ENCODE measurements around the gene ATRN. TPM values are rescaled to one million over a fixed set of nuclear protein-coding genes. Genes with fewer than 3 reads are reported as not detected.

Gene ATRN
- total and polyA plus RNA-seq, 2 of the 8 experiments (the other 6 are each of a cell fraction or from before 2014, with no cell fraction given) = 12.0 to 17.4 TPM

DNA sequence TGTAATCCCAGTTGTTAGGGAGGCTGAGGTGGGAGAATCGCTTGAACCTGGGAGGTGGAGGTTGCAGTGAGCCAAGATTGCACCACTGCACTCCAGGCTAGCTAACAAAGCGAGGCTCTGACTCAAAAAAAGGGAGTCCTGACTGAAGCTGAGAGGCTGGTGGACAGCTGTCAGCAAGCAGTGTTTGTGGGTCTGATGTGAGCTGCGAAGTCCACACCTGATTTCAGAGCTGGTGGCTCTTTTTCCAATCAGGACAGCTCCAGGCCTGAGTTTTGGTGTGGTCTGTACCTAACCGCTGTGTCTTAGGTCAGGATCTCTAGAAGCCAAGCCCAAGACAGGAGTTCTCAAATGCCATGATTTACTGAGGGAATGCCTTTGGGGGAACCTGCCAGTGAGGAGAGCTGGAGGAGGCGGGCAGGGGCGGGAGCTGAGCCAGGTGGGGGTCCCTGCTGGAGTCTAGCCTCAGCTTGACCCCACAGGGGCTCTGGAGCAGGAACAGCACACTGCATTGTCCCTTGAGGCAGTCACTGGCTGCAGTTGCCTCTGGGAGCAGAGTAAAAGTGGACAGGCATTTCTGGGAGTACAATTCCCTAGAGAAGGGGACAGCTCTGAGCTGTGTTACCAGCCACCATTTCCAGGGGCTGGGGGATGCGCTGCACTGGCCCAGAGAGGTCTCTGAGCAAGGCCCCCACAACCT lies 187.3 kb downstream of the ATRN start:
- H4K20me1 ChIP-seq (replicated peaks in 1 of 2; ENCODE audit: control insufficient read depth in 1 of 2, insufficient read depth in 2 of 2, low read length in 2 of 2) = peaks cover 0 to 2% of the 10 kb centered on the region in 2 experiments
- POLR2A ChIA-PET (ENCODE audit: partially characterized antibody) = interaction anchor here (0.6 kb wide), 1 partner anchor 10 kb away, joined by 3 read pairs; no protein-coding TSS in a partner anchor
- FAIRE-seq (no peak), DNase-seq (ENCODE audit: low read depth in 1 of 2, low spot score in 2 of 2) (no peak)
- H3K9me3 ChIP-seq (ENCODE audit: insufficient read depth in 2 of 2, low read depth in 1 of 2, low read length in 1 of 2) = peaks cover 0 to 17% of the 10 kb centered on the region in 2 experiments; a peak in 2 of 4 replicates
- CTCF ChIA-PET (ENCODE audit: partially characterized antibody) = interaction anchor here (0.6 to 5.3 kb wide), 12 partner anchors 8 to 1702 kb away, joined by 3 to 28 read pairs (median 4); no protein-coding TSS in a partner anchor
- H4K8ac ChIP-seq (ENCODE audit: extremely low read depth, insufficient read depth, low read length) = peak overlapping the region; percentile 57; the same call in 1 of the 2 replicates
- no peaks in the 10 kb centered on the region for H3K79me2 ChIP-seq (ENCODE audit: control insufficient read depth in 1 of 2, insufficient read depth in 2 of 2, low read length in 2 of 2)
- H3K14ac ChIP-seq (ENCODE audit: insufficient read length) = no peak overlapping the region
- no peak overlapping the region for H2BK5ac ChIP-seq (ENCODE audit: low read depth, low read length)
- H3K56ac ChIP-seq (replicated peaks; ENCODE audit: insufficient read length, low read depth, low read length) = no peak overlapping the region
- 97% methylated on average over 7 of the region's 7 CpGs; no CpG with 5 or more reads in 1 of the 2 experiments for WGBS, 2 experiments (ENCODE audit: extremely low coverage in 1 of 2, insufficient coverage in 1 of 2, insufficient read length in 1 of 2, insufficient replicate concordance in 2 of 2, low coverage in 1 of 2, low lambda C conversion rate in 2 of 2, missing lambda C conversion rate in 1 of 2)
- H2BK12ac ChIP-seq (ENCODE audit: low read depth, low read length) = no peak overlapping the region
- H2BK20ac ChIP-seq (ENCODE audit: low read length) = no peak overlapping the region
- peaks cover 0 to 2% (median 0%) of the 10 kb centered on the region in 4 experiments; a peak in 1 of 7 replicates for H3K27me3 ChIP-seq (replicated peaks in 1 of 4; ENCODE audit: control insufficient read depth in 3 of 4, extremely low read depth in 1 of 4, insufficient read depth in 3 of 4, low read length in 3 of 4)
- no peak overlapping the region for H2BK15ac ChIP-seq (ENCODE audit: low read length)
- no peaks in the 10 kb centered on the region for H3K79me1 ChIP-seq (ENCODE audit: low read depth, low read length)
- H2AFZ ChIP-seq (ENCODE audit: low read length) = no peak overlapping the region
- no peak overlapping the region for H3K27ac ChIP-seq (ENCODE audit: low read depth, low read length)
- no peak overlapping the region; a peak in 1 of 7 replicates for H3K9ac ChIP-seq (replicated peaks in 1 of 4; ENCODE audit: extremely low read depth in 1 of 4, low read depth in 3 of 4, low read length in 3 of 4)
- no peak overlapping the region for H3K18ac ChIP-seq (ENCODE audit: extremely low read depth, low read length)
- no peak overlapping the region for H3K23ac ChIP-seq (ENCODE audit: insufficient read length)
- peaks cover 2% of the 10 kb centered on the region; the same call in 1 of the 2 replicates for H3K23me2 ChIP-seq (ENCODE audit: low read depth, low read length)
- no peak overlapping the region for H2AK5ac ChIP-seq (ENCODE audit: low read depth, low read length)
- TF ChIP-seq NRF1 (IDR thresholded peaks at IDR 0.05; ENCODE audit: low read depth, low read length) (no peak), SRF (IDR thresholded peaks at IDR 0.05; ENCODE audit: low read depth, low read length) (no peak), SIX5 (IDR thresholded peaks at IDR 0.05; ENCODE audit: low read depth, low read length) (no peak), SIN3A (conservative IDR thresholded peaks at IDR 0.05 in 1 of 2, IDR thresholded peaks at IDR 0.05 in 1 of 2; ENCODE audit: low read depth in 1 of 2, low read length in 2 of 2) (no peak), RAD21 (IDR thresholded peaks at IDR 0.05 in 1 of 2, conservative IDR thresholded peaks at IDR 0.05 in 1 of 2; ENCODE audit: low read depth in 2 of 2, low read length in 2 of 2) (no peak), ASH2L (IDR thresholded peaks at IDR 0.05; ENCODE audit: low read length) (no peak)
- no peak overlapping the region for H3K4me3 ChIP-seq (ENCODE audit: extremely low read depth in 1 of 4, insufficient read depth in 2 of 4, low read depth in 3 of 4, low read length in 4 of 4)
- peaks cover 0 to 5% (median 0%) of the 10 kb centered on the region in 4 experiments; a peak in 1 of 8 replicates for H3K36me3 ChIP-seq (ENCODE audit: control insufficient read depth in 2 of 4, insufficient read depth in 4 of 4, low read length in 3 of 4)
- H3K4me1 ChIP-seq (replicated peaks in 1 of 4; ENCODE audit: control insufficient read depth in 3 of 4, insufficient read depth in 4 of 4, low read length in 3 of 4) = peaks cover 0 to under 1% (median 0%) of the 10 kb centered on the region in 4 experiments; a peak in 1 of 7 replicates
- no peak overlapping the region for H2BK120ac ChIP-seq (replicated peaks; ENCODE audit: low read depth, low read length)
- no peak overlapping the region for H3K4me2 ChIP-seq (ENCODE audit: insufficient read depth in 1 of 2, low read depth in 2 of 2, low read length in 2 of 2)
- no peak overlapping the region for H4K91ac ChIP-seq (replicated peaks; ENCODE audit: insufficient read length, low read length)
- H3K4ac ChIP-seq (replicated peaks; ENCODE audit: insufficient read length, low read depth, low read length) = no peak overlapping the region
- H4K5ac ChIP-seq (ENCODE audit: insufficient read length, low read depth, low read length) = no peak overlapping the region

All from H1 (cell line).